Neural cell (in vitro differentiated cells): ENCODE data around the gene EFCAB13. TPM values are rescaled to one million over a fixed set of nuclear protein-coding genes. Genes with fewer than 3 reads are reported as not detected.

Source experiments
- H2AFZ ChIP-seq: fragments of 200-600, 300-800 bp; sonication (generic), shearing (Covaris generic); 2 replicates; pipeline ENCODE4 v1.6.0; 2014; ENCODE audit warnings: low read depth, mild to moderate bottlenecking, antibody characterized with exemption, low read length, moderate library complexity
- H3F3A ChIP-seq: fragments of 200-600 bp; shearing (Covaris generic); 2 replicates; pipeline ENCODE4 v1.6.1; 2016; ENCODE audit warnings: mild to moderate bottlenecking, moderate library complexity, mixed read lengths, antibody characterized with exemption, low read length; ENCODE audit not compliant: insufficient read depth, poor library complexity, severe bottlenecking
- H3K27ac ChIP-seq: fragments of 200-600, 300-800 bp; sonication (generic), shearing (Covaris generic); 2 replicates; pipeline ENCODE4 v1.5.1; 2014; ENCODE audit warnings: mild to moderate bottlenecking, low read length, moderate library complexity
- H3K27me3 ChIP-seq: fragments of 300-800, 200-600 bp; sonication (generic), shearing (Covaris generic); 2 replicates; pipeline ENCODE4 v1.6.0; 2014; ENCODE audit warnings: mild to moderate bottlenecking, low read depth, low read length, moderate library complexity; ENCODE audit not compliant: insufficient read depth
- H3K36me3 ChIP-seq: fragments of 300-800, 200-600 bp; sonication (generic), shearing (Covaris generic); 2 replicates; pipeline ENCODE4 v1.5.1; 2014; ENCODE audit warnings: mild to moderate bottlenecking, antibody characterized with exemption, low read length, moderate library complexity; ENCODE audit not compliant: insufficient read depth
- H3K4me2 ChIP-seq: fragments of 300-800, 200-600 bp; sonication (generic), shearing (Covaris generic); 2 replicates; pipeline ENCODE4 v1.6.0; 2014; ENCODE audit warnings: mild to moderate bottlenecking, low read length
- H3K4me3 ChIP-seq: fragments of 300-800, 200-600 bp; sonication (generic), shearing (Covaris generic); 2 replicates; pipeline ENCODE4 v1.5.1; 2014; ENCODE audit warnings: mild to moderate bottlenecking, low read length, moderate library complexity
- H3K79me2 ChIP-seq: fragments of 200-600 bp; shearing (Covaris generic); replicated peaks from 2 replicates; pipeline ENCODE4 v1.6.0; 2014; ENCODE audit warnings: mild to moderate bottlenecking, low read length, moderate library complexity; ENCODE audit not compliant: insufficient read depth
- H3K9ac ChIP-seq: fragments of 300-800, 200-600 bp; sonication (generic), shearing (Covaris generic); 2 replicates; pipeline ENCODE4 v1.6.1; 2016; ENCODE audit warnings: mild to moderate bottlenecking, low read length, mixed read lengths
- H3K9me2 ChIP-seq: fragments of 200-600 bp; shearing (Covaris generic); 2 replicates; pipeline ENCODE4 v1.6.1; 2016; ENCODE audit warnings: mild to moderate bottlenecking, low read length, mixed read lengths; ENCODE audit not compliant: insufficient read depth
- H3K9me3 ChIP-seq: fragments of 200-600, 300-800 bp; sonication (generic), shearing (Covaris generic); 2 replicates; pipeline ENCODE4 v1.6.1; 2016; ENCODE audit warnings: mild to moderate bottlenecking, mixed run types, low read length, moderate library complexity, mixed read lengths
- H4K20me1 ChIP-seq: fragments of 200-600 bp; shearing (Covaris generic); 2 replicates; pipeline ENCODE4 v1.6.1; 2016; ENCODE audit warnings: mild to moderate bottlenecking, mixed run types; ENCODE audit not compliant: insufficient read depth
- CTCF ChIP-seq: fragments of 450-650 bp; IDR thresholded peaks from 2 replicates; pipeline ENCODE4 v1.5.1; 2014; ENCODE audit warnings: antibody characterized with exemption, mild to moderate bottlenecking, moderate library complexity; ENCODE audit not compliant: poor library complexity, severe bottlenecking
- EP300 ChIP-seq: fragments of 450-650 bp; conservative IDR thresholded peaks from 2 replicates; pipeline ENCODE4 v1.6.1; 2014; ENCODE audit warnings: antibody characterized with exemption, mild to moderate bottlenecking, moderate library complexity; ENCODE audit not compliant: poor library complexity, severe bottlenecking
- EZH2 ChIP-seq: fragments of 200-600, 300-800 bp; shearing (Covaris generic), sonication (generic); IDR thresholded peaks from 2 replicates; pipeline ENCODE4 v1.6.1; 2014; ENCODE audit warnings: antibody characterized with exemption, low read length, borderline replicate concordance, mild to moderate bottlenecking; ENCODE audit not compliant: insufficient read depth, poor library complexity, severe bottlenecking
- MXI1 ChIP-seq: fragments of 450-650 bp; conservative IDR thresholded peaks from 2 replicates; pipeline ENCODE4 v1.6.1; 2014; ENCODE audit warnings: antibody characterized with exemption, mild to moderate bottlenecking; ENCODE audit not compliant: poor library complexity, severe bottlenecking
- POLR2AphosphoS5 ChIP-seq: IDR thresholded peaks from 2 replicates; pipeline ENCODE4 v1.6.1; 2012
- RAD21 ChIP-seq: fragments of 450-650 bp; conservative IDR thresholded peaks from 2 replicates; pipeline ENCODE4 v1.6.1; 2014; ENCODE audit warnings: antibody characterized with exemption, mild to moderate bottlenecking, moderate library complexity
- REST ChIP-seq: IDR thresholded peaks from 2 replicates; pipeline ENCODE4 v1.6.1; 2012; ENCODE audit warnings: borderline replicate concordance
- SMC3 ChIP-seq: fragments of 450-650 bp; conservative IDR thresholded peaks from 2 replicates; pipeline ENCODE4 v1.6.1; 2014; ENCODE audit warnings: antibody characterized with exemption, mild to moderate bottlenecking, moderate library complexity; ENCODE audit not compliant: poor library complexity
- TAF1 ChIP-seq: IDR thresholded peaks from 2 replicates; pipeline ENCODE4 v1.6.1; 2012; ENCODE audit warnings: low read depth
- polyA plus RNA-seq: library from polyadenylated mRNA; depleted of rRNA; stranded (reverse); fragments of >200 nt; gene quantifications from 2 replicates; pipeline ENCODE4 v1.2.3, GENCODE V29; 2014

Gene EFCAB13
- polyA plus RNA-seq, 1 donor from 2014 or later = 2.2 TPM

- Histone ChIP-seq H4K20me1 (no peaks in the 10 kb centered on the region), H3K27me3 (no peaks in the 10 kb centered on the region), H3K9ac (no peak overlapping the region), H2AFZ (no peak overlapping the region), H3K9me2 (no peaks in the 10 kb centered on the region), H3K4me3 (no peak overlapping the region), H3F3A (no peaks in the 10 kb centered on the region), H3K27ac (no peak overlapping the region), H3K9me3 (no peaks in the 10 kb centered on the region), H3K79me2 (no peaks in the 10 kb centered on the region), H3K36me3 (no peaks in the 10 kb centered on the region), H3K4me2 (no peak overlapping the region)
- TF ChIP-seq POLR2AphosphoS5 (no peak), RAD21 (no peak), SMC3 (no peak), EP300 (no peak), REST (no peak), EZH2 (no peak), TAF1 (no peak), MXI1 (no peak), CTCF (no peak)
These were observed 32.9 kb upstream of the EFCAB13 start for GRCh38 chr17:47290870-47291241.

GRCh38 chr17:47291242-47291873 lies 32.4 kb upstream of the EFCAB13 start:
- H3K27me3 ChIP-seq = no peaks in the 10 kb centered on the region
- H3K9me2 ChIP-seq = no peaks in the 10 kb centered on the region
- no peak overlapping the region for H2AFZ ChIP-seq
- no peak overlapping the region for H3K9ac ChIP-seq
- no peaks in the 10 kb centered on the region for H4K20me1 ChIP-seq
- no peaks in the 10 kb centered on the region for H3K79me2 ChIP-seq
- no peaks in the 10 kb centered on the region for H3K36me3 ChIP-seq
- H3K9me3 ChIP-seq = no peaks in the 10 kb centered on the region
- H3K4me3 ChIP-seq = no peak overlapping the region
- TF ChIP-seq REST (no peak), CTCF (no peak), SMC3 (no peak), RAD21 (no peak), EZH2 (no peak), MXI1 (no peak)
- H3F3A ChIP-seq = no peaks in the 10 kb centered on the region
- no peak overlapping the region for H3K27ac ChIP-seq
- no peak overlapping the region for H3K4me2 ChIP-seq
